ENCODE measurements around the gene PLEKHG2.

Gene PLEKHG2

DNA sequence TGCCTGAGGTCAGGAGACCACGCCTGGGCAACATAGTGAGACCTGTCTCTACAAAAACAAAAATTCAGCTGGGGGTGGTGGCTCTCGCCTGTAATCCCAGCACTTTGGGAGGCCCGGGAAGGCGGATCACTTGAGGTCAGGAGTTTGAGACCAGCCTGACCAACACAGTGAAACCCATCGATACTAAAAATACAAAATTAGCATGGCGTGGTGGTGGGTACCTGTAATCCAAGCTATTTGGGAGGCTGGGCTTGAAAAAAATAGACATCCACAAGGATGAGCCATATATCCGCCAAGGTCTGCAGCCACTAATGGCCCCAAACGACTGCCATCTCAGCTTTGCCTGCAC lies 20.2 kb downstream of the PLEKHG2 start:
- peaks cover 16% of the 10 kb centered on the region for H3K79me1 ChIP-seq (ENCODE audit: low read length)
- no peak overlapping the region for H2AK5ac ChIP-seq (ENCODE audit: low read length)
- H3K9me3 ChIP-seq (ENCODE audit: insufficient read depth, low read depth, low read length) = no peaks in the 10 kb centered on the region
- H3K36me3 ChIP-seq (ENCODE audit: control insufficient read depth in 1 of 2, insufficient read depth in 2 of 2, low read length in 2 of 2) = peaks cover 22 to 26% of the 10 kb centered on the region in 2 experiments
- no peak overlapping the region for H4K8ac ChIP-seq (ENCODE audit: low read depth, low read length)
- no peak for DNase-seq
- H3K23ac ChIP-seq (ENCODE audit: low read length) = no peak overlapping the region
- H3K4me2 ChIP-seq (ENCODE audit: low read length) = no peak overlapping the region
- no peak overlapping the region for H2BK12ac ChIP-seq (ENCODE audit: low read length)
- H3K18ac ChIP-seq (ENCODE audit: low read length) = no peak overlapping the region
- no peak overlapping the region for H4K91ac ChIP-seq (ENCODE audit: low read depth, low read length)
- H3K4ac ChIP-seq (ENCODE audit: low read depth, low read length) = no peak overlapping the region
- peaks cover 10% of the 10 kb centered on the region for H3K79me2 ChIP-seq (ENCODE audit: control insufficient read depth, insufficient read depth, low read length, poor library complexity)
- H2BK120ac ChIP-seq (ENCODE audit: insufficient read depth, low read length, poor library complexity) = no peak overlapping the region
- no peak overlapping the region for H2BK5ac ChIP-seq (ENCODE audit: low read depth, low read length, poor library complexity)
- no peak overlapping the region for H3K4me3 ChIP-seq (ENCODE audit: low read depth, low read length)
- H3K4me1 ChIP-seq (ENCODE audit: control insufficient read depth in 1 of 2, insufficient read depth in 2 of 2, low read length in 2 of 2) = peaks cover 17 to 27% of the 10 kb centered on the region in 2 experiments
- no peak overlapping the region for H4K12ac ChIP-seq (ENCODE audit: low read depth, low read length)
- no peak overlapping the region for H3K9ac ChIP-seq (ENCODE audit: low read length)
- H2AFZ ChIP-seq (ENCODE audit: insufficient read depth, low read length, poor library complexity) = no peak overlapping the region
- WGBS (ENCODE audit: extremely low coverage, insufficient coverage, insufficient read length) = no CpG with 5 or more reads among the region's 8 CpGs
- H3K14ac ChIP-seq (ENCODE audit: low read length) = no peak overlapping the region
- H3K27me3 ChIP-seq (ENCODE audit: insufficient read depth, low read length) = no peaks in the 10 kb centered on the region
- H3K27ac ChIP-seq (ENCODE audit: low read depth, low read length) = no peak overlapping the region

DNA sequence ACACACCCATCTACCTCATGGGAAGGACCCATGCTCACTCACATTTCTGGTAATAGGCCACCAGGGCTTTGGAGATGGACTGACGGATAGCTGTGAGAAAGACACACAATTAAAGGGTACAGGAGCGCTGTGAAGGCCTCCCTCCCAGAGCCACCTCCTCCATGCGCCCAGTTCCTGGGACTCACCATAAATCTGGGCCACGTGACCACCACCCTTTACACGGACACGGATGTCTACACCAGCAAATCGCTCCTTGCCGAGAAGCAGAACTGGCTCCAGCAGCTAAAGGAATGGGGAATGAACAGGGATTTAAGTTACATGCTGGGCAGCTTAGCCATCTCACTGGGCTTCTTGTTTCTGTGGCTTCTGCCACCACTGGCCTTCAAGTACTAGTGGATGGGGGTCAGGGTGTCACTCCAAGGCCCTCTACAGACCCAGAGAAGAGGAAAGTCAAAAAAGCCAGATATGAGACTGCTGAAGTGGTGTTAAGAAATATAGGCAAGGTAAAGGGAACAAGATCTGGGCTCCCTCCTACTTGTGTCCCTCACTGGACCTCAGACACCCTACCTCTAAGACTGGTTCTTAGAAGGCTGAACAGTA lies 21.1 kb downstream of the PLEKHG2 start:
- no peak overlapping the region for H3K4me2 ChIP-seq (ENCODE audit: low read length)
- H3K79me1 ChIP-seq (ENCODE audit: low read length) = peaks cover 10% of the 10 kb centered on the region
- H3K4me3 ChIP-seq (ENCODE audit: low read depth, low read length) = no peak overlapping the region
- H2BK12ac ChIP-seq (ENCODE audit: low read length) = no peak overlapping the region
- no peak overlapping the region for H3K23ac ChIP-seq (ENCODE audit: low read length)
- H4K12ac ChIP-seq (ENCODE audit: low read depth, low read length) = no peak overlapping the region
- no peak overlapping the region for H2AFZ ChIP-seq (ENCODE audit: insufficient read depth, low read length, poor library complexity)
- no peak overlapping the region for H2AK5ac ChIP-seq (ENCODE audit: low read length)
- H3K14ac ChIP-seq (ENCODE audit: low read length) = no peak overlapping the region
- peaks cover 11 to 24% of the 10 kb centered on the region in 2 experiments for H3K4me1 ChIP-seq (ENCODE audit: control insufficient read depth in 1 of 2, insufficient read depth in 2 of 2, low read length in 2 of 2)
- peak overlapping the region; percentile 4 for H3K4ac ChIP-seq (ENCODE audit: low read depth, low read length)
- WGBS (ENCODE audit: extremely low coverage, insufficient coverage, insufficient read length) = no CpG with 5 or more reads among the region's 8 CpGs
- H4K8ac ChIP-seq (ENCODE audit: low read depth, low read length) = no peak overlapping the region
- H3K18ac ChIP-seq (ENCODE audit: low read length) = no peak overlapping the region
- peaks cover 22 to 26% of the 10 kb centered on the region in 2 experiments for H3K36me3 ChIP-seq (ENCODE audit: control insufficient read depth in 1 of 2, insufficient read depth in 2 of 2, low read length in 2 of 2)
- no peaks in the 10 kb centered on the region for H3K27me3 ChIP-seq (ENCODE audit: insufficient read depth, low read length)
- DNase-seq = no peak
- peaks cover 10% of the 10 kb centered on the region for H3K79me2 ChIP-seq (ENCODE audit: control insufficient read depth, insufficient read depth, low read length, poor library complexity)
- H2BK5ac ChIP-seq (ENCODE audit: low read depth, low read length, poor library complexity) = no peak overlapping the region
- H3K27ac ChIP-seq (ENCODE audit: low read depth, low read length) = no peak overlapping the region
- no peaks in the 10 kb centered on the region for H3K9me3 ChIP-seq (ENCODE audit: insufficient read depth, low read depth, low read length)
- no peak overlapping the region for H3K9ac ChIP-seq (ENCODE audit: low read length)
- H4K91ac ChIP-seq (ENCODE audit: low read depth, low read length) = no peak overlapping the region
- H2BK120ac ChIP-seq (ENCODE audit: insufficient read depth, low read length, poor library complexity) = no peak overlapping the region

DNA sequence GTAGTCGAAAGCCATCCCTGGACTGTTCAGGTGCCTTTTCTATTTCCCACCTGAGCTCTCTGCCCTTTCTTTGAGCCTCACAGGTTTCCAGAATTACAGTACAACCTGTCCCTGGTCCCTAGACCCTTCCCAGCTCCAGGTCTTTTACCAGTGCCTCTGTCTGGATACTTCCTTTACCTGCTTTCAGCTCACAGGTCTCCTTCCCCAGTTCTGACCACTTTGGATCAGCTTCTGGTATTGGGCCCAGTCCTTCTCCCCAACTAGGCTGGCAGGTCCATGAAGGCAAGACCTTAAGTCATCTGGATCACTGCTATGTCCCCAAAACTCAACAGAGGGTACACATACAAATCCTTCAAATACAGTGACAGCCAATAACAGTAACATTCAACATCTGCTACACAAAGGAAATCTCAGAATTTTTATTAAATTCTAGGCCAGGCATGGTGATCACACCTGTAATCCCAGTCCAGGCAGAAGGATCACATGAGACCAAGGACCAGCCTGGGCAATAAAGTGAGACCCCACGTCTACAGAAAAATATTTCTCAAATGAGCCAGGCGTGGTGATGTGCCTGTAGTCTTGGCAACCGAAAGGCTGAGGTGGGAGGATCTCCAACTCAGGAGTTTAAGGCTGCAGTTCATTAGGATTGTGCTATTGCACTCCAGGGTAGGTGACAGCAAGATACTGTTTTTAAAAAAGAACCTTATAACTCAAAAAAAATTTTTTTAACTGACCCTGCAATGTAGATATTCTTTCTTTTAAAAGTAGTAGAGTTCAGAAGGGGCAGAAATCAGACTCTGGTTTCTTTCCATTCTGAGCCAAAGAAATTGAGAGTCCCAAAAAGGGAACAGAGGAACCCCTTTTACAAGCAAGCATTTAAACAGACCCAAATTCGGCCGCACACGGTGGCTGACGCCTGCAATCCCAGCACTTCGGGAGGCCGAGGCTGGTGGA lies 21.9 kb downstream of the PLEKHG2 start:
- H4K8ac ChIP-seq (ENCODE audit: low read depth, low read length) = no peak overlapping the region
- no peak overlapping the region for H3K27ac ChIP-seq (ENCODE audit: low read depth, low read length)
- no peak overlapping the region for H3K18ac ChIP-seq (ENCODE audit: low read length)
- no peak overlapping the region for H4K12ac ChIP-seq (ENCODE audit: low read depth, low read length)
- DNase-seq = no peak
- H2AK5ac ChIP-seq (ENCODE audit: low read length) = no peak overlapping the region
- H3K79me1 ChIP-seq (ENCODE audit: low read length) = peaks cover 6% of the 10 kb centered on the region
- H3K27me3 ChIP-seq (ENCODE audit: insufficient read depth, low read length) = no peaks in the 10 kb centered on the region
- H2BK120ac ChIP-seq (ENCODE audit: insufficient read depth, low read length, poor library complexity) = no peak overlapping the region
- peak overlapping the region; percentile 28 for H3K4me3 ChIP-seq (ENCODE audit: low read depth, low read length)
- no peak overlapping the region for H2AFZ ChIP-seq (ENCODE audit: insufficient read depth, low read length, poor library complexity)
- peaks cover 10% of the 10 kb centered on the region for H3K79me2 ChIP-seq (ENCODE audit: control insufficient read depth, insufficient read depth, low read length, poor library complexity)
- H3K14ac ChIP-seq (ENCODE audit: low read length) = no peak overlapping the region
- H2BK12ac ChIP-seq (ENCODE audit: low read length) = no peak overlapping the region
- H3K4me1 ChIP-seq (ENCODE audit: control insufficient read depth in 1 of 2, insufficient read depth in 2 of 2, low read length in 2 of 2) = peaks cover 5 to 18% of the 10 kb centered on the region in 2 experiments
- H3K23ac ChIP-seq (ENCODE audit: low read length) = no peak overlapping the region
- peak overlapping the region; percentile 37 for H3K9ac ChIP-seq (ENCODE audit: low read length)
- WGBS (ENCODE audit: extremely low coverage, insufficient coverage, insufficient read length) = no CpG with 5 or more reads among the region's 10 CpGs
- H3K4ac ChIP-seq (ENCODE audit: low read depth, low read length) = peak overlapping the region; percentile 78
- H3K9me3 ChIP-seq (ENCODE audit: insufficient read depth, low read depth, low read length) = no peaks in the 10 kb centered on the region
- H4K91ac ChIP-seq (ENCODE audit: low read depth, low read length) = no peak overlapping the region
- no peak overlapping the region for H2BK5ac ChIP-seq (ENCODE audit: low read depth, low read length, poor library complexity)
- H3K4me2 ChIP-seq (ENCODE audit: low read length) = peak overlapping the region; percentile 88
- H3K36me3 ChIP-seq (ENCODE audit: control insufficient read depth in 1 of 2, insufficient read depth in 2 of 2, low read length in 2 of 2) = peaks cover 22 to 26% of the 10 kb centered on the region in 2 experiments

DNA sequence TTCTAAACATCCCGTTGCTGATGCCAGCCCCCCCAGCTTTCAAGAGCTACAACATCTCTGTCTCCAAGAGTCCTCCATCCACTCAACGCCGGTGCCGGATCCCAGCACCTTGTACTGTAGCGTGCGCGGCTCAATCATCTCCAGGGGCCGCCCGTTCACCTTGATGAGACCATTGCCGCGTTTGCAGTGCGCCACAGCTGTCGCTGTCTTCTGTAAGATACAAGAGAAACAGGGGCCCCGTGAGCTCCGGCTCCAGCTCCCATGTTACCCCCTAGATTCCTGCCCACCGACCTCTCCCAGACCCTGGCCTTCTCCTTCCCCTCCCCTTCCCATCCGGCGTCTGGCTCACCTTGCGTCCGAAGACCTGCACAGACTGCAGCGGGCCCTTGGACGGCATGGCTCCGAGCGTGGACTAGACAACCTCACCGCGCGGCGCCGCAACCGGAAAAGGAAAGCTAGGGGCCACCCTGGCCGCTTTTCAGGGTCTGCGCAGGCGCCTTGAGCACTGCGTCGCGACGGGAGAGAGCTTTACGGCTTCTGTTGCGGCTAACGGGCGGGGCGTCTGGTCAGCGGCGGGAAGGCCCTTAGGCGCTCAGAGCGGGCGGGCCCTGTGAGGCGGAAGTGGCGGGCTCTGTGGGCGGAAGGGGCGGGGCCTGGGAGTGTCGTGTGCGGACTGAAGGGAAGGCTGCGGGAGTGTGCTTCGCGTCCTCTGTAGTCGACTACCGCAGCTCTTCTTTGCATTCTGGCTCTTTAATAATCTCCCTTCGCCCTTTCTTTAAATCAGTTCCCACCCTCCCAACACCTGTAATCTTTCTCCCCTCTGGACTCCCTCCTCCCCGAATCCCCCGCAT lies 23.3 kb downstream of the PLEKHG2 start, which contains the start of gene RPS16:
TSS of gene RPS16 (minus strand) at position 451 of the 851 bp plus-strand sequence. CDS start at position 397, 54 bp downstream.
- WGBS (ENCODE audit: extremely low coverage, insufficient coverage, insufficient read length) = no CpG with 5 or more reads among the region's 61 CpGs
- peak within 1 kb of the TSS; percentile 98 for H3K14ac ChIP-seq (ENCODE audit: low read length)
- H3K18ac ChIP-seq (ENCODE audit: low read length) = peak within 1 kb of the TSS; percentile 98
- H2AFZ ChIP-seq (ENCODE audit: insufficient read depth, low read length, poor library complexity) = peak within 1 kb of the TSS; percentile 45
- peaks cover 5 to 14% of the 10 kb centered on the region in 2 experiments for H3K4me1 ChIP-seq (ENCODE audit: control insufficient read depth in 1 of 2, insufficient read depth in 2 of 2, low read length in 2 of 2)
- H3K79me1 ChIP-seq (ENCODE audit: low read length) = peaks cover 6% of the 10 kb centered on the region
- peak within 1 kb of the TSS; percentile 95 for H4K91ac ChIP-seq (ENCODE audit: low read depth, low read length)
- H3K23ac ChIP-seq (ENCODE audit: low read length) = peak within 1 kb of the TSS; percentile 41
- peaks cover 22 to 26% of the 10 kb centered on the region in 2 experiments for H3K36me3 ChIP-seq (ENCODE audit: control insufficient read depth in 1 of 2, insufficient read depth in 2 of 2, low read length in 2 of 2)
- H2BK5ac ChIP-seq (ENCODE audit: low read depth, low read length, poor library complexity) = peak within 1 kb of the TSS; percentile 84
- H2BK12ac ChIP-seq (ENCODE audit: low read length) = no peak within 1 kb of the TSS
- H3K27ac ChIP-seq (ENCODE audit: low read depth, low read length) = peak within 1 kb of the TSS; percentile 42
- H2AK5ac ChIP-seq (ENCODE audit: low read length) = peak within 1 kb of the TSS; percentile 95
- H3K4ac ChIP-seq (ENCODE audit: low read depth, low read length) = peak within 1 kb of the TSS; percentile 100
- peak within 1 kb of the TSS; percentile 88 for H3K4me2 ChIP-seq (ENCODE audit: low read length)
- peak; percentile 99 for DNase-seq
- peak within 1 kb of the TSS; percentile 100 for H3K9ac ChIP-seq (ENCODE audit: low read length)
- H3K9me3 ChIP-seq (ENCODE audit: insufficient read depth, low read depth, low read length) = no peaks in the 10 kb centered on the region
- H3K27me3 ChIP-seq (ENCODE audit: insufficient read depth, low read length) = no peaks in the 10 kb centered on the region
- peak within 1 kb of the TSS; percentile 91 for H4K12ac ChIP-seq (ENCODE audit: low read depth, low read length)
- H4K8ac ChIP-seq (ENCODE audit: low read depth, low read length) = peak within 1 kb of the TSS; percentile 93
- peaks cover 10% of the 10 kb centered on the region for H3K79me2 ChIP-seq (ENCODE audit: control insufficient read depth, insufficient read depth, low read length, poor library complexity)
- peak within 1 kb of the TSS; percentile 89 for H2BK120ac ChIP-seq (ENCODE audit: insufficient read depth, low read length, poor library complexity)
- peak within 1 kb of the TSS; percentile 100 for H3K4me3 ChIP-seq (ENCODE audit: low read depth, low read length)
